HEK293T (cell line): ENCODE measurements around the gene RPS2.
"Not testable (repeated sequence)": the region's sequence is repeated elsewhere in the genome, so short reads cannot be mapped to it uniquely, and the experiment has no call there.

ENCODE experiments used
- TARDBP ChIP-seq: fragments of 450-650 bp; IDR thresholded peaks from 2 replicates; pipeline ENCODE4 v1.6.1; 2016
- TF ChIP-seq, protein P1 (sequence below): fragments of 450-650 bp; IDR thresholded peaks from 2 replicates; pipeline ENCODE4 v1.6.1; 2016

DNA sequence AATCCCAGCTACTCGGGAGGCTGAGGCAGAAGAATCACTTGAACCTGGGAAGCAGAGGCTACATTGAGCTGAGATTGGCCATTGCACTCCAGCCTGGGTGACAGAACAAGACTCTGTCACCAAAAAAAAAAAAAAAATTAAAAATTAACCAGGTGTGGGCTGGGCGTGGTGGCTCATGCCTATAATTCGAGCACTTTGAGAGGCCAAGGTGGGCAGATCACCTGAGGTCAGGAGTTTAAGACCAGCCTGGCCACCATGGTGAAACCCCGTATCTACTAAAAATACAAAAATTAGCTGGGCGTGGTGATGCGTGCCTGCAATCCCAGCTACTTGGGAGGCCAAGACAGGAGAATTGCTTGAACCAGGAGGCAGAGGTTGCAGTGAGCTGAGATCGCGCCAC, 24.8 kb downstream of the RPS2 start:
- not testable (repeated sequence) for TF ChIP-seq TARDBP
- TF ChIP-seq, protein P1, sequence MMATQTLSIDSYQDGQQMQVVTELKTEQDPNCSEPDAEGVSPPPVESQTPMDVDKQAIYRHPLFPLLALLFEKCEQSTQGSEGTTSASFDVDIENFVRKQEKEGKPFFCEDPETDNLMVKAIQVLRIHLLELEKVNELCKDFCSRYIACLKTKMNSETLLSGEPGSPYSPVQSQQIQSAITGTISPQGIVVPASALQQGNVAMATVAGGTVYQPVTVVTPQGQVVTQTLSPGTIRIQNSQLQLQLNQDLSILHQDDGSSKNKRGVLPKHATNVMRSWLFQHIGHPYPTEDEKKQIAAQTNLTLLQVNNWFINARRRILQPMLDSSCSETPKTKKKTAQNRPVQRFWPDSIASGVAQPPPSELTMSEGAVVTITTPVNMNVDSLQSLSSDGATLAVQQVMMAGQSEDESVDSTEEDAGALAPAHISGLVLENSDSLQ: not testable (repeated sequence)
